Spleen (tissue), 7 donors: ENCODE measurements around the gene SRP72.

ENCODE experiments used
- POLR2AphosphoS5 ChIP-seq, 3 donors: sonication (generic); formaldehyde crosslinking; IDR thresholded peaks; one replicate each; pipeline ENCODE4 v1.5.1; 2017; ENCODE audit warnings: antibody characterized with exemption in 3 of 3
- TF ChIP-seq, protein P1 (sequence below), 11 experiments: fragments of 200-600 bp in 7 of 11; fragments of 450-650 bp in 4 of 11; sonication (generic) in 4 of 11; IDR thresholded peaks in 8 of 11; conservative IDR thresholded peaks in 3 of 11; 1 replicate in 7 of 11; 2 replicates in 4 of 11; pipeline versions ENCODE4 v1.4.0 to v1.8.0; 2016 to 2021; ENCODE audit warnings: antibody characterized with exemption in 11 of 11, inconsistent platforms in 4 of 11, mild to moderate bottlenecking in 1 of 11
- donor health status: DM: no; HTN: no; CAD: no; lungs with moderate emphysema.
- donor health status: DM: no; HTN: no; CAD: no.
- donor health status: DM: no; HTN: no; CAD: no.

DNA sequence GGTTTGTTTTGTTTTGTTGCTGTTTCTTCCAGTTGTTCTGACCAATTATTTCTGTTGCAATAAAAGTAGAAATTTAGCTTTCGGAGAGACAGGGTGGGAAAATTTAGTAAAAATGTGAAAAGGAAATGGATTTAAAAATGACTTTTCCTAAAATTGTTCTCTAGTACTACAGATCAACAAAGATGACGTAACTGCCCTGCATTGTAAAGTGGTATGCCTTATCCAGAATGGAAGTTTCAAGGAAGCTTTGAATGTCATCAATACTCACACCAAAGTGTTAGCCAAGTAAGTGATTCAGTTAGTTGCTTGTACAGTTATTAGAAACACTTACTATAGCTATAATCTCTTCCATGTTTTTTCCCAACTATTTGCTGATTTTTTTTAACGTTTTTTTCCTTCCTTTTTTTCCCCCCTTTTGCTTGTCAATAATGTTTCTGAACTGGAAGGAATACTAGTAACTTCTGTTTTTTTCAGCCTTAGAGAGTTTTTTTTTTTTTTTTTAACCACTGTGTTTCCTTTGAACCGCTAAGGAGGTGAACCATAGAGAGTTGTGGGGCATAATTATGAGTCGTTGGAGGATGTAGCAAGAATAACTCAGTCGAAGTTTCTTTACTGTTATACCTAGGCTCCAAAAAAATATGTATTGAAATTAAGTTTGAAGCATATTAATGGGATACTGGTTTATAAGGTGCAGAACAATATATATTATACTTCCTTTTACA is 2.2 kb downstream of the SRP72 start:
- TF ChIP-seq, protein P1, sequence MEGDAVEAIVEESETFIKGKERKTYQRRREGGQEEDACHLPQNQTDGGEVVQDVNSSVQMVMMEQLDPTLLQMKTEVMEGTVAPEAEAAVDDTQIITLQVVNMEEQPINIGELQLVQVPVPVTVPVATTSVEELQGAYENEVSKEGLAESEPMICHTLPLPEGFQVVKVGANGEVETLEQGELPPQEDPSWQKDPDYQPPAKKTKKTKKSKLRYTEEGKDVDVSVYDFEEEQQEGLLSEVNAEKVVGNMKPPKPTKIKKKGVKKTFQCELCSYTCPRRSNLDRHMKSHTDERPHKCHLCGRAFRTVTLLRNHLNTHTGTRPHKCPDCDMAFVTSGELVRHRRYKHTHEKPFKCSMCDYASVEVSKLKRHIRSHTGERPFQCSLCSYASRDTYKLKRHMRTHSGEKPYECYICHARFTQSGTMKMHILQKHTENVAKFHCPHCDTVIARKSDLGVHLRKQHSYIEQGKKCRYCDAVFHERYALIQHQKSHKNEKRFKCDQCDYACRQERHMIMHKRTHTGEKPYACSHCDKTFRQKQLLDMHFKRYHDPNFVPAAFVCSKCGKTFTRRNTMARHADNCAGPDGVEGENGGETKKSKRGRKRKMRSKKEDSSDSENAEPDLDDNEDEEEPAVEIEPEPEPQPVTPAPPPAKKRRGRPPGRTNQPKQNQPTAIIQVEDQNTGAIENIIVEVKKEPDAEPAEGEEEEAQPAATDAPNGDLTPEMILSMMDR (IDR thresholded peaks at IDR 0.05 in 8 of 11, conservative IDR thresholded peaks at IDR 0.05 in 3 of 11) = no peak
- no peak for TF ChIP-seq POLR2AphosphoS5 (IDR thresholded peaks at IDR 0.05)
